CD4-positive, alpha-beta T cell treated with Interleukin-1 beta for 1 hour (primary cell): ENCODE data around the gene CXorf51A.
"Not testable (repeated sequence)": the region's sequence is repeated elsewhere in the genome, so short reads cannot be mapped to it uniquely, and the experiment has no call there.

Source experiments
- DNase-seq, 2 donors: peaks; one replicate each; pipeline ENCODE4 v3.0.0-alpha.2; 2020 to 2022

Gene CXorf51A

DNA sequence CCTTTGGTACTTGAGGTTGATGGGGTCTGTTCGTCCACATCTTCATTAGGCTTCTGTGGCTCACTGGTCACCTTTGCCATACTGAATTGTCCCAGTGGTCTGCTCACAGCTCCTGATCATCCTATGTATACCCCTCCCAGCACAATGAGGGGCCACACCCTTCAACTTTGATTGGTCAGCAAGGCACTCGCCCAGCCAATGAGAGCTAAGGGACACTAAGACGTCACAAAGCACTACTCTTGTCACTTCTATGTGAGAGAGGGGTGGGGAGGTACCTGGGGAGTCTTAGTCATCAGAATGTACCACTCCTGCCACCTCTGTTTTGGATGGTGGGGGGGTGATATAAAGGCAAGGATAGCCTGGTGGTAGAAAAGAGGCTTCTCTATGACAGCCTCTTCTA lies at the start of gene CXorf51A:
CXorf51A (minus strand) TSS at position 101 of the 400 bp plus-strand sequence; CDS start at position 80, 21 bp downstream.
- DNase-seq, result not testable (repeated sequence)

DNA sequence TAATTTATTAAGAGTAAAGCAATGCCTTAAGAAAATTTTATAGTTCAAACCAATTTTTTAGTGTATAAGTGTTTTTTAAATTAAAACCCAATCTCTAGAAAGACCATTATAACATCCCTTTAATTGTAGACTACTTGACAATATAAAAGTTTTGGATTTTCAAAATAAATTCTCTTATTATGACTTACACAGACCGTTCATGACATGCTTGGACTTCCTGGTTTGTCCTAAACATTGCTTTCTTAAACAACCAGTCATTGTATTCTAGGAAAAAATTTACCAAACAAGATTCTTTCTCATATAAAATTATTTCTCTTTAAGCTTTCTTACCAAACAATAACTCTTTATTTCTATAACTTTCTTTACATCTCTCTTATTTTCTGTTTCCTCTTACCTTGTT lies 49.0 kb upstream of the CXorf51A start:
- no peak for DNase-seq

DNA sequence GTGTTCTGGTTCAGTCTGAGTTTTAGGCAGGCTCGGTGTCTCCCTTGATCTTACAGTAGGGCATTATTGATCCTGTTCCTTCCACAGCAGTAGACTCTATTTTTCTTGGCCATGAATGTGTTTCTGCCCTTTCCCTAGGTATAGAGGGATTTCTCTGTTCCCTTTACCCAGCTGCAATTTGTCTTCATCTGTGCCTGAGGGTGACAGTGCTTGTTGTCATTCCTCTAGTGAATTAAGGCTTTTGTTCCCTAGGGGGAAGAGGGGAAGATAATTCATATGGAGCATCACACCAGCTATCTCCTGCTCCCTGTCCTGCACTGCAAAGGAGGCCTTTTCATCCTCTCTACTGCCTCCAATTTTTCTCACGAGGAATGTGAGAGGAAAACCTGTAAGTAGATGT lies 39.7 kb upstream of the CXorf51A start:
- no peak for DNase-seq

DNA sequence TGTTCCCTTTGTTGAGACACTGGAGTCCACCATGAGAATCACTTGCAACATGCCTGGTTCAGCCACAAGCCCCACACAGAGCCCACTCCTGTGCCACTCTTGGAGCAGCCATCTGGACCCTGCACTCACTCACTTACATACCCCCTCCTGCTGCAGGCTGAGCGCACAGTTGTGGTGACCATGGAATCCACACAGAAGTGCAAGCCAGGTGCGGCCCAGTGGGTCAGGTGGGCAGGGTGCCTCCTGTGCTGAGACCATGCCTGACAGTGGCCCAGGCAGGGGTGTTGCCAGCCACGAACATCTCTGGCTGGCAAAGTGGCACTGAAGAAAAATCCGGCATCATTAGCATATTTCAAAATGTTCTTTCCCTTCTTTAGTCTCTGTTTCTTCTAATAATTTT lies 17.4 kb upstream of the CXorf51A start:
- no peak for DNase-seq

- DNase-seq, result not testable (repeated sequence)
Measured at GRCh38 chrX:146809471-146809870, 5.1 kb downstream of the CXorf51A start, which contains the start of gene CXorf51B. Gene CXorf51B, plus strand, starts transcription at chrX:146809771. Its CDS starts 21 bp downstream, at chrX:146809792.
